K562 (cell line): ENCODE results near the gene ANAPC5. TPM values are rescaled to one million over a fixed set of nuclear protein-coding genes. Genes with fewer than 3 reads are reported as not detected.

Source experiments
- DIDO1 ChIP-seq: fragments of 450-650 bp; IDR thresholded peaks from 2 replicates; pipeline ENCODE4 v1.6.1; 2016; ENCODE audit warnings: low read depth, missing biosample characterization, missing genetic modification characterization
- FOS ChIP-seq: IDR thresholded peaks from 3 replicates; pipeline ENCODE4 v1.6.1; 2011; ENCODE audit not compliant: insufficient read length; ENCODE audit errors: extremely low read depth
- GATA2 ChIP-seq: sonication (generic); formaldehyde crosslinking; IDR thresholded peaks from 2 replicates; pipeline ENCODE4 v1.4.0; 2020; ENCODE audit warnings: mild to moderate bottlenecking, missing genetic modification reagents
- MCM2 ChIP-seq: fragments of 450-650 bp; IDR thresholded peaks from 2 replicates; pipeline ENCODE4 v1.6.1; 2017; ENCODE audit warnings: low read depth, mild to moderate bottlenecking
- NFRKB ChIP-seq: fragments of 450-650 bp; IDR thresholded peaks from 2 replicates; pipeline ENCODE4 v1.6.1; 2016; ENCODE audit warnings: low read depth
- POLR2AphosphoS5 ChIP-seq: IDR thresholded peaks from 2 replicates; pipeline ENCODE4 v1.6.1; 2011; ENCODE audit warnings: mild to moderate bottlenecking, low read depth, low read length, moderate library complexity; ENCODE audit not compliant: control insufficient read depth, insufficient read depth
- SRSF9 ChIP-seq: fragments of 200-400 bp; formaldehyde crosslinking; IDR thresholded peaks from 2 replicates; pipeline ENCODE4 v1.6.1; 2017; ENCODE audit warnings: low read depth, low read length, borderline replicate concordance
- TAF1 ChIP-seq: IDR thresholded peaks from 2 replicates; pipeline ENCODE4 v1.6.1; 2011; ENCODE audit warnings: mild to moderate bottlenecking, low read length, moderate library complexity; ENCODE audit not compliant: insufficient read depth, control insufficient read depth, severe bottlenecking; ENCODE audit errors: extremely low read depth
- ZNF318 ChIP-seq, 2 experiments: fragments of 450-650 bp; IDR thresholded peaks; 2 replicates each; pipeline ENCODE4 v1.6.1; 2016; ENCODE audit warnings: mild to moderate bottlenecking in 2 of 2, borderline replicate concordance in 1 of 2, low read depth in 1 of 2, moderate library complexity in 1 of 2
- ZNF778 ChIP-seq: fragments of 450-650 bp; formaldehyde crosslinking; IDR thresholded peaks from 2 replicates; pipeline ENCODE4 v1.4.0; 2020; ENCODE audit warnings: mild to moderate bottlenecking, moderate library complexity
- polyA plus RNA-seq, 8 experiments: library from polyadenylated mRNA; depleted of rRNA in 4 of 8; stranded (reverse) in 5 of 8; unstranded in 3 of 8; fragments of >200 nt; fragmentation: Nextera tagmentation in 2 of 8; fragmentation: Illumina TruSeq in 1 of 8; extraction: Ambion mirVana in 2 of 8; extraction: Trizol in 1 of 8; gene quantifications; 2 replicates each; pipeline versions ENCODE4 v1.2.1 to v1.2.3, GENCODE V29; 2011 to 2014; ENCODE audit warnings: inconsistent platforms in 1 of 8, missing spikeins in 1 of 8
- total RNA-seq, 7 experiments: library from RNA; depleted of rRNA in 6 of 7; stranded (reverse); fragments of >200 nt in 6 of 7; fragmentation: Illumina TruSeq in 2 of 7; extraction: Trizol in 2 of 7; gene quantifications; 2 replicates each; pipeline versions ENCODE4 v1.2.1 to v1.2.3, GENCODE V29; 2011 to 2021; ENCODE audit warnings: low replicate concordance in 1 of 7
- TF ChIP-seq, protein P1 (sequence below): conservative IDR thresholded peaks from 2 replicates; pipeline ENCODE4 v1.6.1; 2011; ENCODE audit warnings: low read depth, mild to moderate bottlenecking, low read length; ENCODE audit not compliant: control insufficient read depth
- TF ChIP-seq, protein P2 (sequence below): sonication (generic); formaldehyde crosslinking; IDR thresholded peaks from 2 replicates; pipeline ENCODE4 v1.5.0; 2020; ENCODE audit warnings: missing genetic modification reagents
- TF ChIP-seq, protein P3 (sequence below): fragments of 450-650 bp; IDR thresholded peaks from 2 replicates; pipeline ENCODE4 v1.7.0; 2016; ENCODE audit warnings: borderline replicate concordance

The ANAPC5 gene
- total and polyA plus RNA-seq, 9 of the 15 experiments (the other 6 are each of a cell fraction or from before 2014, with no cell fraction given): 136 to 315 (median 197) TPM

- no peak for TF ChIP-seq ZNF318 (IDR thresholded peaks at IDR 0.05; ENCODE audit: borderline replicate concordance in 1 of 2, low read depth in 1 of 2)
- TF ChIP-seq NFRKB: 0 out of 2 replicates have a peak, but pooled peaks have one; percentile 30
- TF ChIP-seq, protein P1, sequence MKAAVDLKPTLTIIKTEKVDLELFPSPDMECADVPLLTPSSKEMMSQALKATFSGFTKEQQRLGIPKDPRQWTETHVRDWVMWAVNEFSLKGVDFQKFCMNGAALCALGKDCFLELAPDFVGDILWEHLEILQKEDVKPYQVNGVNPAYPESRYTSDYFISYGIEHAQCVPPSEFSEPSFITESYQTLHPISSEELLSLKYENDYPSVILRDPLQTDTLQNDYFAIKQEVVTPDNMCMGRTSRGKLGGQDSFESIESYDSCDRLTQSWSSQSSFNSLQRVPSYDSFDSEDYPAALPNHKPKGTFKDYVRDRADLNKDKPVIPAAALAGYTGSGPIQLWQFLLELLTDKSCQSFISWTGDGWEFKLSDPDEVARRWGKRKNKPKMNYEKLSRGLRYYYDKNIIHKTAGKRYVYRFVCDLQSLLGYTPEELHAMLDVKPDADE: no peak
- TF ChIP-seq, protein P2, sequence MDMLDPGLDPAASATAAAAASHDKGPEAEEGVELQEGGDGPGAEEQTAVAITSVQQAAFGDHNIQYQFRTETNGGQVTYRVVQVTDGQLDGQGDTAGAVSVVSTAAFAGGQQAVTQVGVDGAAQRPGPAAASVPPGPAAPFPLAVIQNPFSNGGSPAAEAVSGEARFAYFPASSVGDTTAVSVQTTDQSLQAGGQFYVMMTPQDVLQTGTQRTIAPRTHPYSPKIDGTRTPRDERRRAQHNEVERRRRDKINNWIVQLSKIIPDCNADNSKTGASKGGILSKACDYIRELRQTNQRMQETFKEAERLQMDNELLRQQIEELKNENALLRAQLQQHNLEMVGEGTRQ (CRISPR knock-in tag): no peak
- TF ChIP-seq, protein P3, sequence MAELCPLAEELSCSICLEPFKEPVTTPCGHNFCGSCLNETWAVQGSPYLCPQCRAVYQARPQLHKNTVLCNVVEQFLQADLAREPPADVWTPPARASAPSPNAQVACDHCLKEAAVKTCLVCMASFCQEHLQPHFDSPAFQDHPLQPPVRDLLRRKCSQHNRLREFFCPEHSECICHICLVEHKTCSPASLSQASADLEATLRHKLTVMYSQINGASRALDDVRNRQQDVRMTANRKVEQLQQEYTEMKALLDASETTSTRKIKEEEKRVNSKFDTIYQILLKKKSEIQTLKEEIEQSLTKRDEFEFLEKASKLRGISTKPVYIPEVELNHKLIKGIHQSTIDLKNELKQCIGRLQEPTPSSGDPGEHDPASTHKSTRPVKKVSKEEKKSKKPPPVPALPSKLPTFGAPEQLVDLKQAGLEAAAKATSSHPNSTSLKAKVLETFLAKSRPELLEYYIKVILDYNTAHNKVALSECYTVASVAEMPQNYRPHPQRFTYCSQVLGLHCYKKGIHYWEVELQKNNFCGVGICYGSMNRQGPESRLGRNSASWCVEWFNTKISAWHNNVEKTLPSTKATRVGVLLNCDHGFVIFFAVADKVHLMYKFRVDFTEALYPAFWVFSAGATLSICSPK: no peak
- TF ChIP-seq TAF1: peak; percentile 54
- no peak for TF ChIP-seq GATA2 (CRISPR knock-in tag)
- TF ChIP-seq POLR2AphosphoS5: peak; percentile 61; the same call in 1 of the 2 replicates
- no peak for TF ChIP-seq FOS
- TF ChIP-seq MCM2: no peak
- no peak for TF ChIP-seq ZNF778 (CRISPR knock-in tag)
- TF ChIP-seq SRSF9: no peak
- TF ChIP-seq DIDO1: no peak
Observed at GRCh38 chr12:121296618-121297434, 55.4 kb downstream of the ANAPC5 start, which contains the start of gene CAMKK2 (continued).
